Measurements from ENCODE around the gene TMEM235.
"Not testable (repeated sequence)": the region's sequence is repeated elsewhere in the genome, so short reads cannot be mapped to it uniquely, and the experiment has no call there.

Gene TMEM235

GRCh38 chr17:78250891-78251772 lies 19.7 kb downstream of the TMEM235 start:
- Histone ChIP-seq H3K27ac (ENCODE audit: low read length) (no peak overlapping the region), H3K36me3 (ENCODE audit: control insufficient read depth in 2 of 2, insufficient read depth in 2 of 2, low read length in 2 of 2) (no peaks in the 10 kb centered on the region), H3K4me1 (ENCODE audit: control insufficient read depth, insufficient read depth, low read length) (peaks cover 9% of the 10 kb centered on the region), H3K9ac (ENCODE audit: low read length in 2 of 2) (no peak overlapping the region), H3K4me3 (ENCODE audit: low read length in 2 of 2) (no peak overlapping the region), H3K9me3 (ENCODE audit: control insufficient read depth in 2 of 2, low read length in 2 of 2) (no peaks in the 10 kb centered on the region), H3K27me3 (ENCODE audit: control insufficient read depth in 1 of 2, insufficient read depth in 2 of 2, low read length in 2 of 2) (peaks cover 0 to 2% of the 10 kb centered on the region in 2 donors)

GRCh38 chr17:78251773-78252103 lies 20.3 kb downstream of the TMEM235 start:
- Histone ChIP-seq H3K9me3 (ENCODE audit: control insufficient read depth in 2 of 2, low read length in 2 of 2) (no peaks in the 10 kb centered on the region), H3K36me3 (ENCODE audit: control insufficient read depth in 2 of 2, insufficient read depth in 2 of 2, low read length in 2 of 2) (no peaks in the 10 kb centered on the region), H3K4me3 (ENCODE audit: low read length in 2 of 2) (no peak overlapping the region), H3K27me3 (ENCODE audit: control insufficient read depth in 1 of 2, insufficient read depth in 2 of 2, low read length in 2 of 2) (peaks cover 0 to 2% of the 10 kb centered on the region in 2 donors), H3K4me1 (ENCODE audit: control insufficient read depth, insufficient read depth, low read length) (peaks cover 9% of the 10 kb centered on the region), H3K27ac (ENCODE audit: low read length) (no peak overlapping the region), H3K9ac (ENCODE audit: low read length in 2 of 2) (no peak overlapping the region)

GRCh38 chr17:78252111-78252634 lies 20.7 kb downstream of the TMEM235 start:
- peaks cover 0 to 2% of the 10 kb centered on the region in 2 donors for H3K27me3 ChIP-seq (ENCODE audit: control insufficient read depth in 1 of 2, insufficient read depth in 2 of 2, low read length in 2 of 2)

GRCh38 chr17:78252701-78253635 lies 21.5 kb downstream of the TMEM235 start:
- Histone ChIP-seq H3K4me3 (ENCODE audit: low read length in 2 of 2) (no peak overlapping the region), H3K9ac (ENCODE audit: low read length in 2 of 2) (no peak overlapping the region), H3K27ac (ENCODE audit: low read length) (no peak overlapping the region), H3K9me3 (ENCODE audit: control insufficient read depth in 2 of 2, low read length in 2 of 2) (no peaks in the 10 kb centered on the region), H3K4me1 (ENCODE audit: control insufficient read depth, insufficient read depth, low read length) (peaks cover 9% of the 10 kb centered on the region), H3K36me3 (ENCODE audit: control insufficient read depth in 2 of 2, insufficient read depth in 2 of 2, low read length in 2 of 2) (no peaks in the 10 kb centered on the region), H3K27me3 (ENCODE audit: control insufficient read depth in 1 of 2, insufficient read depth in 2 of 2, low read length in 2 of 2) (peaks cover 0 to 2% of the 10 kb centered on the region in 2 donors)

More at GRCh38 chr17:78252111-78252634, 20.7 kb downstream of the TMEM235 start:
- H3K36me3 ChIP-seq (ENCODE audit: control insufficient read depth in 2 of 2, insufficient read depth in 2 of 2, low read length in 2 of 2): no peaks in the 10 kb centered on the region
- no peak overlapping the region for H3K4me3 ChIP-seq (ENCODE audit: low read length in 2 of 2)
- no peak overlapping the region for H3K27ac ChIP-seq (ENCODE audit: low read length)
- H3K9ac ChIP-seq (ENCODE audit: low read length in 2 of 2): no peak overlapping the region
- peaks cover 9% of the 10 kb centered on the region for H3K4me1 ChIP-seq (ENCODE audit: control insufficient read depth, insufficient read depth, low read length)
- H3K9me3 ChIP-seq (ENCODE audit: control insufficient read depth in 2 of 2, low read length in 2 of 2): no peaks in the 10 kb centered on the region

GRCh38 chr17:78253636-78253945 lies 22.2 kb downstream of the TMEM235 start:
- H3K9ac ChIP-seq (ENCODE audit: low read length in 2 of 2): peak overlapping the region in 1 of 2 donors; percentile 80
- H3K4me3 ChIP-seq (ENCODE audit: low read length in 2 of 2): peak overlapping the region in 1 of 2 donors; percentile 85
- not testable (repeated sequence) for H3K27ac ChIP-seq (ENCODE audit: low read length); H3K27me3 ChIP-seq (ENCODE audit: control insufficient read depth in 1 of 2, insufficient read depth in 2 of 2, low read length in 2 of 2); H3K4me1 ChIP-seq (ENCODE audit: control insufficient read depth, insufficient read depth, low read length); H3K9me3 ChIP-seq (ENCODE audit: control insufficient read depth in 2 of 2, low read length in 2 of 2); H3K36me3 ChIP-seq (ENCODE audit: control insufficient read depth in 2 of 2, insufficient read depth in 2 of 2, low read length in 2 of 2)

- H3K36me3 ChIP-seq (ENCODE audit: control insufficient read depth in 2 of 2, insufficient read depth in 2 of 2, low read length in 2 of 2): no peaks in the 10 kb centered on the region
- H3K9me3 ChIP-seq (ENCODE audit: control insufficient read depth in 2 of 2, low read length in 2 of 2): no peaks in the 10 kb centered on the region
- peak overlapping the region; percentile 67 for H3K27ac ChIP-seq (ENCODE audit: low read length)
- peaks cover 0 to 5% of the 10 kb centered on the region in 2 donors for H3K27me3 ChIP-seq (ENCODE audit: control insufficient read depth in 1 of 2, insufficient read depth in 2 of 2, low read length in 2 of 2)
- H3K4me1 ChIP-seq (ENCODE audit: control insufficient read depth, insufficient read depth, low read length): peaks cover 9% of the 10 kb centered on the region
- H3K9ac ChIP-seq (ENCODE audit: low read length in 2 of 2): peak overlapping the region; percentile 72 to 80
- peak overlapping the region; percentile 71 to 85 for H3K4me3 ChIP-seq (ENCODE audit: low read length in 2 of 2)
These were observed 22.7 kb downstream of the TMEM235 start for GRCh38 chr17:78253946-78254672.

- peaks cover 0 to 5% of the 10 kb centered on the region in 2 donors for H3K27me3 ChIP-seq (ENCODE audit: control insufficient read depth in 1 of 2, insufficient read depth in 2 of 2, low read length in 2 of 2)
- peaks cover 9% of the 10 kb centered on the region for H3K4me1 ChIP-seq (ENCODE audit: control insufficient read depth, insufficient read depth, low read length)
- no peak overlapping the region for H3K27ac ChIP-seq (ENCODE audit: low read length)
- no peaks in the 10 kb centered on the region for H3K9me3 ChIP-seq (ENCODE audit: control insufficient read depth in 2 of 2, low read length in 2 of 2)
- H3K4me3 ChIP-seq (ENCODE audit: low read length in 2 of 2): no peak overlapping the region
- H3K36me3 ChIP-seq (ENCODE audit: control insufficient read depth in 2 of 2, insufficient read depth in 2 of 2, low read length in 2 of 2): no peaks in the 10 kb centered on the region
- no peak overlapping the region for H3K9ac ChIP-seq (ENCODE audit: low read length in 2 of 2)
These were observed 23.7 kb downstream of the TMEM235 start for GRCh38 chr17:78255029-78255656.

GRCh38 chr17:78255953-78256706 lies 24.7 kb downstream of the TMEM235 start:
- Histone ChIP-seq H3K9ac (ENCODE audit: low read length in 2 of 2) (no peak overlapping the region), H3K27ac (ENCODE audit: low read length) (no peak overlapping the region)

GRCh38 chr17:78256707-78257591 lies 25.5 kb downstream of the TMEM235 start:
- H3K27ac ChIP-seq (ENCODE audit: low read length): peak overlapping the region; percentile 31

More at GRCh38 chr17:78255953-78256706, 24.7 kb downstream of the TMEM235 start:
- no peaks in the 10 kb centered on the region for H3K9me3 ChIP-seq (ENCODE audit: control insufficient read depth in 2 of 2, low read length in 2 of 2)
- peaks cover 0 to 3% of the 10 kb centered on the region in 2 donors for H3K27me3 ChIP-seq (ENCODE audit: control insufficient read depth in 1 of 2, insufficient read depth in 2 of 2, low read length in 2 of 2)
- peaks cover 3% of the 10 kb centered on the region for H3K4me1 ChIP-seq (ENCODE audit: control insufficient read depth, insufficient read depth, low read length)
- no peak overlapping the region for H3K4me3 ChIP-seq (ENCODE audit: low read length in 2 of 2)
- H3K36me3 ChIP-seq (ENCODE audit: control insufficient read depth in 2 of 2, insufficient read depth in 2 of 2, low read length in 2 of 2): no peaks in the 10 kb centered on the region

More at GRCh38 chr17:78256707-78257591, 25.5 kb downstream of the TMEM235 start:
- Histone ChIP-seq H3K9me3 (ENCODE audit: control insufficient read depth in 2 of 2, low read length in 2 of 2) (no peaks in the 10 kb centered on the region), H3K27me3 (ENCODE audit: control insufficient read depth in 1 of 2, insufficient read depth in 2 of 2, low read length in 2 of 2) (peaks cover 0 to 3% of the 10 kb centered on the region in 2 donors), H3K4me1 (ENCODE audit: control insufficient read depth, insufficient read depth, low read length) (no peaks in the 10 kb centered on the region), H3K4me3 (ENCODE audit: low read length in 2 of 2) (no peak overlapping the region), H3K9ac (ENCODE audit: low read length in 2 of 2) (no peak overlapping the region), H3K36me3 (ENCODE audit: control insufficient read depth in 2 of 2, insufficient read depth in 2 of 2, low read length in 2 of 2) (no peaks in the 10 kb centered on the region)

Measured in stomach smooth muscle (tissue), 2 donors.